WTC11 (cell line): ENCODE measurements around the gene NCKIPSD. TPM values are rescaled to one million over a fixed set of nuclear protein-coding genes. Genes with fewer than 3 reads are reported as not detected.

Experiments
- ATAC-seq: fragments of 200-7000 bp; cut with Tn5 transposase; 2 replicates; pipeline ENCODE4 v1.10.0; 2021; ENCODE audit warnings: mild to moderate bottlenecking, moderate library complexity
- CTCF ChIA-PET: fragments of 300-600 bp; sonication (Branson Sonifier 250); formaldehyde crosslinking; loops from one replicate; lab custom pipeline; 2021; ENCODE audit warnings: antibody characterized with exemption; lab: Charles Lee
- POLR2A ChIA-PET: fragments of 350-600 bp; sonication (Branson Sonifier 250); formaldehyde crosslinking; loops from one replicate; lab custom pipeline; 2021; ENCODE audit warnings: antibody characterized with exemption; lab: Charles Lee
- DNase-seq: peaks from one replicate; pipeline ENCODE4 v3.0.0; 2021; ENCODE audit warnings: low spot score
- H3K27ac Mint-ChIP-seq: 2 replicates; pipeline ENCODE4 v1.8.0; 2021; ENCODE audit warnings: mixed read lengths
- H3K27me3 Mint-ChIP-seq: 2 replicates; pipeline ENCODE4 v1.8.0; 2021; ENCODE audit warnings: low read depth, mild to moderate bottlenecking, moderate library complexity, mixed read lengths
- H3K36me3 Mint-ChIP-seq: 2 replicates; pipeline ENCODE4 v1.8.0; 2021; ENCODE audit warnings: mixed read lengths
- H3K4me1 Mint-ChIP-seq: 2 replicates; pipeline ENCODE4 v1.8.0; 2022; ENCODE audit warnings: mixed read lengths
- H3K4me3 Mint-ChIP-seq: 2 replicates; pipeline ENCODE4 v1.8.0; 2021; ENCODE audit warnings: mild to moderate bottlenecking, moderate library complexity, mixed read lengths
- H3K9me3 Mint-ChIP-seq: 2 replicates; pipeline ENCODE4 v1.8.0; 2021; ENCODE audit warnings: mixed read lengths
- ARID4B ChIP-seq: sonication (generic); formaldehyde crosslinking; IDR thresholded peaks from 2 replicates; pipeline ENCODE4 v1.8.0; 2023; ENCODE audit warnings: missing genetic modification reagents, mild to moderate bottlenecking, borderline replicate concordance
- ERG ChIP-seq: fragments of 250-450 bp; sonication (Bioruptor Pico); IDR thresholded peaks from 2 replicates; pipeline ENCODE4 v1.8.0; 2021; ENCODE audit warnings: mild to moderate bottlenecking
- GABPB1 ChIP-seq: sonication (generic); formaldehyde crosslinking; IDR thresholded peaks from 2 replicates; pipeline ENCODE4 v1.8.1; 2023; ENCODE audit warnings: mild to moderate bottlenecking, missing genetic modification reagents
- USF1 ChIP-seq: sonication (generic); formaldehyde crosslinking; IDR thresholded peaks from 2 replicates; pipeline ENCODE4 v1.8.0; 2022; ENCODE audit warnings: mild to moderate bottlenecking, missing genetic modification reagents
- USF2 ChIP-seq: sonication (generic); formaldehyde crosslinking; IDR thresholded peaks from 2 replicates; pipeline ENCODE4 v1.8.1; 2023; ENCODE audit warnings: mild to moderate bottlenecking, missing genetic modification reagents, moderate library complexity
- ZNF671 ChIP-seq: fragments of 250-450 bp; sonication (Bioruptor Pico); IDR thresholded peaks from 2 replicates; pipeline ENCODE4 v1.8.0; 2021; ENCODE audit warnings: mild to moderate bottlenecking
- microRNA-seq: library from miRNA; unstranded; fragments of <30 nt; microRNA quantifications from one replicate; pipeline ENCODE4 v1.2.0, GENCODE V29; 2022; ENCODE audit warnings: borderline number of aligned reads
- total RNA-seq: library from RNA; stranded (reverse); gene quantifications from 3 replicates; pipeline ENCODE4 v1.2.3, GENCODE V29; 2021

The NCKIPSD gene
- total RNA-seq, 1 experiment from 2014 or later: 40.1 TPM

GRCh38 chr3:48623851-48624547 is 61.7 kb downstream of the NCKIPSD start:
- POLR2A ChIA-PET: interaction anchor here (0.6 to 1.5 kb wide), 5 partner anchors 10 to 254 kb away, joined by 3 to 7 read pairs (median 4); partner anchors contain the start of genes SLC26A6 and UQCRC1
- Mint-ChIP-seq H3K36me3 (peaks cover 28% of the 10 kb centered on the region), H3K4me1 (peaks cover 7% of the 10 kb centered on the region), H3K27me3 (no peaks in the 10 kb centered on the region), H3K9me3 (no peaks in the 10 kb centered on the region), H3K4me3 (no peak overlapping the region), H3K27ac (no peak overlapping the region)
- TF ChIP-seq USF1 (CRISPR knock-in tag): peak; percentile 66; the same call in 1 of the 2 replicates
- no peak for TF ChIP-seq ZNF671 (CRISPR knock-in tag)
- peak; percentile 52 for TF ChIP-seq USF2
- TF ChIP-seq ERG: no peak
- no peak for TF ChIP-seq ARID4B
- TF ChIP-seq GABPB1: peak; percentile 50; the same call in 1 of the 2 replicates
- CTCF ChIA-PET: interaction anchor here (0.6 to 5.5 kb wide), 10 partner anchors 11 to 1674 kb away, joined by 3 to 44 read pairs (median 6); partner anchors contain the start of genes SLC26A6 and UQCRC1
- ATAC-seq (no peak), DNase-seq (no peak)

Small RNA genes within 50 kb of the gene (microRNA-seq; reads per million reads assigned to microRNA genes)
- gene MIR4793: not detected

Other genes with a start within 250 kb of the NCKIPSD start
- 23.9 to 25.1 TPM (median 24.7 TPM) in 3 replicates for gene CCDC51, start 245.8 kb downstream of the NCKIPSD start, total RNA-seq
- gene TMA7, start 245.7 kb downstream of the NCKIPSD start, total RNA-seq: 281 to 318 TPM (median 285 TPM) in 3 replicates
- 15.5 to 18.2 TPM (median 15.6 TPM) in 3 replicates for gene ATRIP, start 239.2 kb downstream of the NCKIPSD start, total RNA-seq
- 137 to 165 TPM (median 158 TPM) in 3 replicates for gene SHISA5, start 181.7 kb downstream of the NCKIPSD start, total RNA-seq
- gene PFKFB4, start 129.1 kb downstream of the NCKIPSD start, total RNA-seq: 18.0 to 26.8 TPM (median 26.7 TPM) in 3 replicates
- gene UCN2, start 122.1 kb downstream of the NCKIPSD start, total RNA-seq: 0.34 to 0.46 TPM in 2 of 3 replicates, not detected in the other
- 8.1 to 16.1 TPM (median 15.4 TPM) in 3 replicates for gene COL7A1, start 90.6 kb downstream of the NCKIPSD start, total RNA-seq
- gene UQCRC1, start 76.3 kb downstream of the NCKIPSD start, total RNA-seq: 313 to 326 TPM (median 323 TPM) in 3 replicates
- gene TMEM89, start 64.1 kb downstream of the NCKIPSD start, total RNA-seq: 0.53 to 0.66 TPM in 2 of 3 replicates, not detected in the other
- 57.2 to 58.9 TPM (median 57.8 TPM) in 3 replicates for gene SLC26A6, start 50.5 kb downstream of the NCKIPSD start, total RNA-seq
- gene CELSR3, start 23.0 kb downstream of the NCKIPSD start, total RNA-seq: 27.9 to 35.7 TPM (median 32.7 TPM) in 3 replicates
- 113 to 123 TPM (median 114 TPM) in 3 replicates for gene IP6K2, start 31.3 kb upstream of the NCKIPSD start, total RNA-seq
- gene PRKAR2A, start 162.0 kb upstream of the NCKIPSD start, total RNA-seq: 45.1 to 57.2 TPM (median 47.2 TPM) in 3 replicates
- 3.9 to 6.3 TPM (median 4.9 TPM) in 3 replicates for gene SLC25A20, start 213.0 kb upstream of the NCKIPSD start, total RNA-seq
- 86.2 to 134 TPM (median 95.1 TPM) in 3 replicates for gene ARIH2, start 232.9 kb upstream of the NCKIPSD start, total RNA-seq